SK-N-SH (cell line): Measurements from ENCODE around the gene PLCH1. TPM values are rescaled to one million over a fixed set of nuclear protein-coding genes. Genes with fewer than 3 reads are reported as not detected.

Experiments used
- CTCF ChIA-PET: fragments of 300-600, 350-600 bp; formaldehyde crosslinking; extraction: SDS; loops from one replicate; lab custom pipeline; 2021; lab: Yijun Ruan, JAX
- POLR2A ChIA-PET: fragments of 350-600 bp; sonication (Branson Sonifier 250); formaldehyde crosslinking; extraction: SDS; loops from one replicate; lab custom pipeline; 2020; ENCODE audit warnings: antibody characterized with exemption, inconsistent platforms; lab: Yijun Ruan, JAX
- DNase-seq: peaks from one replicate; pipeline ENCODE4 v3.0.0; 2012
- H2AFZ ChIP-seq: fragments of 200-600 bp; sonication (generic); 2 replicates; pipeline ENCODE4 v1.8.1; 2016; ENCODE audit warnings: antibody characterized with exemption, mild to moderate bottlenecking, low read depth
- H3F3A ChIP-seq: fragments of 200-600 bp; sonication (generic); replicated peaks from 2 replicates; pipeline ENCODE3; 2016; ENCODE audit warnings: antibody characterized with exemption, mild to moderate bottlenecking; ENCODE audit not compliant: insufficient read depth
- H3K27ac ChIP-seq, 2 experiments: fragments of 200-500 bp in 1 of 2; fragments of 200-600 bp in 1 of 2; sonication (Bioruptor generic) in 1 of 2; sonication (generic), shearing (Covaris generic) in 1 of 2; 2 replicates each; pipeline versions ENCODE4 v1.5.1 to v1.6.1; 2014 to 2016; ENCODE audit warnings: low read depth in 2 of 2, inconsistent platforms in 1 of 2, low read length in 1 of 2, mild to moderate bottlenecking in 1 of 2, mixed read lengths in 1 of 2
- H3K27me3 ChIP-seq: fragments of 200-600 bp; sonication (generic), shearing (Covaris generic); 2 replicates; pipeline ENCODE4 v1.6.1; 2016; ENCODE audit warnings: mixed run types; ENCODE audit not compliant: insufficient read depth
- H3K36me3 ChIP-seq, 2 experiments: fragments of 200-500 bp in 1 of 2; fragments of 200-600 bp in 1 of 2; sonication (Bioruptor generic) in 1 of 2; sonication (generic) in 1 of 2; replicated peaks in 1 of 2; 2 replicates each; pipeline versions ENCODE3 to v1.5.1; 2014 to 2016; ENCODE audit warnings: low read length in 1 of 2, mild to moderate bottlenecking in 1 of 2; ENCODE audit not compliant: insufficient read depth in 2 of 2, control insufficient read depth in 1 of 2
- H3K4me1 ChIP-seq, 2 experiments: fragments of 200-500 bp in 1 of 2; fragments of 200-600 bp in 1 of 2; sonication (Bioruptor generic) in 1 of 2; sonication (generic), shearing (Covaris generic) in 1 of 2; 2 replicates each; pipeline versions ENCODE4 v1.5.1 to v1.6.1; 2014 to 2016; ENCODE audit warnings: low read depth in 1 of 2, low read length in 1 of 2, mixed run types in 1 of 2; ENCODE audit not compliant: insufficient read depth in 2 of 2, control insufficient read depth in 1 of 2
- H3K4me2 ChIP-seq: fragments of 200-600 bp; sonication (generic), shearing (Covaris generic); 2 replicates; pipeline ENCODE4 v1.6.1; 2017; ENCODE audit warnings: mixed run types
- H3K4me3 ChIP-seq, 2 experiments: fragments of 200-500 bp in 1 of 2; fragments of 200-600 bp in 1 of 2; sonication (Bioruptor generic) in 1 of 2; sonication (generic), shearing (Covaris generic) in 1 of 2; 2 replicates each; pipeline versions ENCODE4 v1.5.1 to v1.8.1; 2014 to 2016; ENCODE audit warnings: low read depth in 2 of 2, inconsistent platforms in 1 of 2, low read length in 1 of 2, mild to moderate bottlenecking in 1 of 2, mixed read lengths in 1 of 2, moderate library complexity in 1 of 2
- H3K79me2 ChIP-seq: fragments of 200-600 bp; sonication (generic); 2 replicates; pipeline ENCODE4 v1.8.1; 2017; ENCODE audit warnings: mild to moderate bottlenecking; ENCODE audit not compliant: insufficient read depth
- H3K9ac ChIP-seq: fragments of 200-600 bp; sonication (generic); 2 replicates; pipeline ENCODE4 v1.6.1; 2017; ENCODE audit warnings: mixed run types
- H3K9me2 ChIP-seq: fragments of 200-600 bp; sonication (generic); 2 replicates; pipeline ENCODE4 v1.6.1; 2017; ENCODE audit warnings: mixed run types
- H3K9me3 ChIP-seq: fragments of 200-600 bp; sonication (generic); 2 replicates; pipeline ENCODE4 v1.6.1; 2017; ENCODE audit warnings: mixed run types, mild to moderate bottlenecking, moderate library complexity
- H4K20me1 ChIP-seq: fragments of 200-600 bp; sonication (generic); 2 replicates; pipeline ENCODE4 v1.6.1; 2017; ENCODE audit warnings: mild to moderate bottlenecking, mixed run types; ENCODE audit not compliant: insufficient read depth
- CHD2 ChIP-seq: fragments of 150-350 bp; IDR thresholded peaks from 2 replicates; pipeline ENCODE4 v1.6.1; 2018; ENCODE audit warnings: low read length; ENCODE audit not compliant: partially characterized antibody
- CTCF ChIP-seq: fragments of 200-600 bp; sonication (generic); IDR thresholded peaks from 2 replicates; pipeline ENCODE4 v1.6.1; 2017; ENCODE audit warnings: antibody characterized with exemption, mild to moderate bottlenecking, moderate library complexity
- ELF1 ChIP-seq: IDR thresholded peaks from 2 replicates; pipeline ENCODE4 v1.4.0; 2012
- EZH2phosphoT487 ChIP-seq: fragments of 200-600 bp; sonication (generic); IDR thresholded peaks from 2 replicates; pipeline ENCODE4 v1.6.1; 2017; ENCODE audit warnings: low read depth, mixed run types, mild to moderate bottlenecking, antibody characterized with exemption, moderate library complexity, borderline replicate concordance
- FOSL2 ChIP-seq: IDR thresholded peaks from 2 replicates; pipeline ENCODE4 v1.4.0; 2012; ENCODE audit warnings: low read depth, mild to moderate bottlenecking, moderate library complexity, borderline replicate concordance
- FOXJ3 ChIP-seq: sonication (generic); formaldehyde crosslinking; IDR thresholded peaks from 2 replicates; pipeline ENCODE4 v1.5.1; 2020; ENCODE audit warnings: mild to moderate bottlenecking, missing genetic modification reagents
- GABPA ChIP-seq: IDR thresholded peaks from 2 replicates; pipeline ENCODE4 v1.4.0; 2012; ENCODE audit warnings: low read depth, mild to moderate bottlenecking
- MAX ChIP-seq: IDR thresholded peaks from 2 replicates; pipeline ENCODE4 v1.4.0; 2012; ENCODE audit warnings: low read depth
- MEF2A ChIP-seq: IDR thresholded peaks from 2 replicates; pipeline ENCODE4 v1.4.0; 2012; ENCODE audit warnings: low read depth, borderline replicate concordance
- MXI1 ChIP-seq: IDR thresholded peaks from 2 replicates; pipeline ENCODE4 v1.6.1; 2012; ENCODE audit warnings: mild to moderate bottlenecking, low read depth, low read length, improper control_type of control experiment
- POLR2AphosphoS5 ChIP-seq: IDR thresholded peaks from 2 replicates; pipeline ENCODE4 v1.6.1; 2012; ENCODE audit warnings: low read depth, low read length
- RAD21 ChIP-seq: IDR thresholded peaks from 2 replicates; pipeline ENCODE4 v1.6.1; 2012; ENCODE audit warnings: mild to moderate bottlenecking, low read length
- RFX5 ChIP-seq: IDR thresholded peaks from 2 replicates; pipeline ENCODE4 v1.6.1; 2012; ENCODE audit warnings: mild to moderate bottlenecking, improper control_type of control experiment, low read length
- RXRA ChIP-seq: IDR thresholded peaks from 2 replicates; pipeline ENCODE4 v1.4.0; 2012; ENCODE audit warnings: low read depth, mild to moderate bottlenecking, borderline replicate concordance
- SIN3A ChIP-seq: IDR thresholded peaks from 2 replicates; pipeline ENCODE4 v1.6.1; 2012; ENCODE audit warnings: low read depth, mild to moderate bottlenecking, low read length, moderate library complexity, borderline replicate concordance
- TAF1 ChIP-seq: IDR thresholded peaks from 2 replicates; pipeline ENCODE4 v1.6.1; 2012; ENCODE audit warnings: low read depth, mild to moderate bottlenecking, low read length, moderate library complexity, borderline replicate concordance
- TCF12 ChIP-seq: IDR thresholded peaks from 2 replicates; pipeline ENCODE4 v1.4.0; 2012
- USF1 ChIP-seq: IDR thresholded peaks from 2 replicates; pipeline ENCODE4 v1.4.0; 2012; ENCODE audit warnings: low read depth, borderline replicate concordance
- YY1 ChIP-seq: IDR thresholded peaks from 2 replicates; pipeline ENCODE4 v1.4.0; 2012; ENCODE audit warnings: low read depth, mild to moderate bottlenecking
- ZBTB33 ChIP-seq: IDR thresholded peaks from 2 replicates; pipeline ENCODE4 v1.4.0; 2012; ENCODE audit warnings: low read depth, borderline replicate concordance
- polyA plus RNA-seq, 3 experiments: library from polyadenylated mRNA; depleted of rRNA; stranded (reverse); fragments of >200 nt; gene quantifications; 2 replicates each; pipeline ENCODE4 v1.2.3, GENCODE V29; 2012

PLCH1 gene
- polyA plus RNA-seq, 1 of the 3 experiments (the other 2 are of a cell fraction), result 0.26 TPM

- ChIA-PET POLR2A (no interaction called here), CTCF (no interaction called here)
- no peaks in the 10 kb centered on the region for H3K9me3 ChIP-seq
These were observed 149.5 kb downstream of the PLCH1 start for GRCh38 chr3:155595371-155595770.

More at GRCh38 chr3:155595371-155595770, 149.5 kb downstream of the PLCH1 start:
- Histone ChIP-seq H3K36me3 (no peaks in the 10 kb centered on the region), H3K9me2 (no peaks in the 10 kb centered on the region), H3F3A (no peaks in the 10 kb centered on the region), H3K4me3 (no peak overlapping the region), H3K9ac (no peak overlapping the region), H2AFZ (no peak overlapping the region), H3K4me2 (no peak overlapping the region), H4K20me1 (no peaks in the 10 kb centered on the region), H3K27ac (no peak overlapping the region), H3K79me2 (no peaks in the 10 kb centered on the region), H3K27me3 (no peaks in the 10 kb centered on the region)
- no peak for DNase-seq
- no peak for TF ChIP-seq ELF1
- no peak for TF ChIP-seq FOXJ3 (CRISPR knock-in tag)
- no peak for TF ChIP-seq TCF12
- no peak for TF ChIP-seq FOSL2
- TF ChIP-seq RXRA, result no peak
- TF ChIP-seq GABPA, result no peak
- TF ChIP-seq TAF1, result no peak
- TF ChIP-seq EZH2phosphoT487, result no peak
- no peak for TF ChIP-seq RAD21
- no peak for TF ChIP-seq ZBTB33
- no peak for TF ChIP-seq MAX
- no peak for TF ChIP-seq CTCF
- no peak for TF ChIP-seq SIN3A
- TF ChIP-seq USF1, result no peak
- TF ChIP-seq POLR2AphosphoS5, result no peak
- TF ChIP-seq MXI1, result no peak
- TF ChIP-seq CHD2, result no peak
- TF ChIP-seq YY1, result no peak
- TF ChIP-seq RFX5, result no peak
- no peak for TF ChIP-seq MEF2A
- TF ChIP-seq, all 33 proteins: peak for 0
- peaks cover 0 to 6% of the 10 kb centered on the region in 2 experiments; a peak in 1 of 4 replicates for H3K4me1 ChIP-seq
